ENCODE measurements around the gene ALAD. TPM values are rescaled to one million over a fixed set of nuclear protein-coding genes. Genes with fewer than 3 reads are reported as not detected.

The ALAD gene
- total RNA-seq, 1 donor from 2014 or later, result 75.6 TPM

GRCh38 chr9:113425072-113425471 is 24.0 kb upstream of the ALAD start:
- Histone ChIP-seq H3K27me3 (ENCODE audit: low read depth) (peaks cover 6% of the 10 kb centered on the region), H3K36me3 (no peaks in the 10 kb centered on the region), H3K27ac (replicated peaks) (no peak overlapping the region), H3K9me3 (replicated peaks) (no peaks in the 10 kb centered on the region), H3K4me3 (no peak overlapping the region), H3K4me1 (no peaks in the 10 kb centered on the region)
- TF ChIP-seq CTCF (IDR thresholded peaks at IDR 0.05; ENCODE audit: borderline replicate concordance), result no peak
- intact Hi-C loops (cut with micrococcal nuclease), result no loop called here
- no peak for DNase-seq

- Histone ChIP-seq H3K9me3 (replicated peaks) (no peaks in the 10 kb centered on the region), H3K4me3 (no peak overlapping the region), H3K4me1 (no peaks in the 10 kb centered on the region), H3K36me3 (no peaks in the 10 kb centered on the region), H3K27me3 (ENCODE audit: low read depth) (peaks cover 6% of the 10 kb centered on the region), H3K27ac (replicated peaks) (no peak overlapping the region)
- no peak for DNase-seq
- intact Hi-C loops (cut with micrococcal nuclease), result no loop called here
- no peak for TF ChIP-seq CTCF (IDR thresholded peaks at IDR 0.05; ENCODE audit: borderline replicate concordance)
Measured at GRCh38 chr9:113421726-113422125, 20.6 kb upstream of the ALAD start.

- Histone ChIP-seq H3K4me3 (no peak overlapping the region), H3K27me3 (ENCODE audit: low read depth) (no peaks in the 10 kb centered on the region), H3K27ac (replicated peaks) (no peak overlapping the region), H3K9me3 (replicated peaks) (no peaks in the 10 kb centered on the region), H3K36me3 (no peaks in the 10 kb centered on the region), H3K4me1 (no peaks in the 10 kb centered on the region)
- intact Hi-C loops (cut with micrococcal nuclease), result no loop called here
- DNase-seq, result no peak
- no peak for TF ChIP-seq CTCF (IDR thresholded peaks at IDR 0.05; ENCODE audit: borderline replicate concordance)
Measured at GRCh38 chr9:113417370-113417769, 16.3 kb upstream of the ALAD start.

GRCh38 chr9:113416149-113416721 is 15.2 kb upstream of the ALAD start:
- no peak overlapping the region for H3K4me3 ChIP-seq
- H3K27me3 ChIP-seq (ENCODE audit: low read depth), result no peaks in the 10 kb centered on the region
- no peak for DNase-seq
- H3K36me3 ChIP-seq, result no peaks in the 10 kb centered on the region
- no peaks in the 10 kb centered on the region for H3K9me3 ChIP-seq (replicated peaks)
- intact Hi-C loops (cut with micrococcal nuclease), result no loop called here
- no peak for TF ChIP-seq CTCF (IDR thresholded peaks at IDR 0.05; ENCODE audit: borderline replicate concordance)
- H3K27ac ChIP-seq (replicated peaks), result peak overlapping the region; percentile 40
- peaks cover 6% of the 10 kb centered on the region for H3K4me1 ChIP-seq

GRCh38 chr9:113410207-113410864 is 9.3 kb upstream of the ALAD start, which contains the start of the genes C9orf43 and POLE3:
Gene C9orf43, plus strand, starts transcription at chr9:113410747. Its CDS starts 2,747 bp downstream, at chr9:113413494.
Gene POLE3, minus strand, starts transcription at chr9:113410675. Its CDS starts 382 bp downstream, at chr9:113410293.
- peak; percentile 95 for DNase-seq
- no peak for TF ChIP-seq CTCF (IDR thresholded peaks at IDR 0.05; ENCODE audit: borderline replicate concordance)
- peak within 1 kb of the TSS; percentile 96 for H3K27ac ChIP-seq (replicated peaks)
- peaks cover 33% of the 10 kb centered on the region for H3K4me1 ChIP-seq
- no peaks in the 10 kb centered on the region for H3K27me3 ChIP-seq (ENCODE audit: low read depth)
- H3K9me3 ChIP-seq (replicated peaks), result no peaks in the 10 kb centered on the region
- H3K36me3 ChIP-seq, result peaks cover 19% of the 10 kb centered on the region
- intact Hi-C loops (cut with micrococcal nuclease), result no loop called here
- peak within 1 kb of the TSS; percentile 94 for H3K4me3 ChIP-seq

Measured in left ventricle myocardium inferior (tissue), 1 donor.